Colonic mucosa (tissue), 4 donors: ENCODE measurements around the gene CREBL2. TPM values are rescaled to one million over a fixed set of nuclear protein-coding genes. Genes with fewer than 3 reads are reported as not detected.

ENCODE experiments used
- DNase-seq: peaks from one replicate; pipeline ENCODE4 v3.0.0-alpha.2; 2020
- H3K27ac ChIP-seq: fragments of 200-600 bp; one replicate; pipeline ENCODE4 v1.8.0; 2021
- H3K27me3 ChIP-seq: fragments of 200-600 bp; one replicate; pipeline ENCODE4 v1.8.0; 2021
- H3K36me3 ChIP-seq: fragments of 200-600 bp; one replicate; pipeline ENCODE4 v1.8.0; 2021
- H3K4me1 ChIP-seq: fragments of 200-600 bp; one replicate; pipeline ENCODE4 v1.8.0; 2021; ENCODE audit warnings: mild to moderate bottlenecking
- H3K4me3 ChIP-seq: fragments of 200-600 bp; one replicate; pipeline ENCODE4 v1.8.0; 2021
- H3K9ac ChIP-seq, 2 donors: one replicate each; pipeline ENCODE4 v1.7.0; 2013; ENCODE audit warnings: control low read depth in 2 of 2, low read depth in 2 of 2, low read length in 2 of 2
- H3K9me3 ChIP-seq: fragments of 200-600 bp; one replicate; pipeline ENCODE4 v1.8.0; 2021
- CTCF ChIP-seq: fragments of 200-600 bp; IDR thresholded peaks from one replicate; pipeline ENCODE4 v1.8.0; 2022; ENCODE audit warnings: antibody characterized with exemption, mild to moderate bottlenecking
- intact Hi-C: fragments of 100-400 bp; cut with DNase I; formaldehyde crosslinking; loops from one replicate; pipeline ENCODE4 v1.14.1; 2022
- total RNA-seq, 2 donors: library from RNA; stranded (reverse); fragmentation: NEBNext Ultra II Directional in 1 of 2; extraction: Animal tissue kit (Norgen Biotek cat#: 25700) in 1 of 2; gene quantifications; one replicate each; pipeline ENCODE4 v1.2.1, GENCODE V29; 2021
- donor health status: healthy.
- donor health status: DM: no; HTN: no; CAD: no.
- donor health status: DM: no; HTN: no; CAD: no.

Gene CREBL2
- total RNA-seq, 2 donors from 2014 or later = 18.6 to 28.9 TPM

GRCh38 chr12:12654691-12655460 is 43.2 kb downstream of the CREBL2 start:
- intact Hi-C loops = loop anchor here (5.0 to 10.0 kb wide), 2 partner anchors 150 to 278 kb away; no protein-coding TSS in a partner anchor
- Histone ChIP-seq H3K4me3 (no peak overlapping the region), H3K27me3 (no peaks in the 10 kb centered on the region), H3K9ac (no peak overlapping the region), H3K27ac (no peak overlapping the region), H3K36me3 (no peaks in the 10 kb centered on the region), H3K4me1 (no peaks in the 10 kb centered on the region), H3K9me3 (no peaks in the 10 kb centered on the region)
- no peak for DNase-seq
- no peak for TF ChIP-seq CTCF

- H3K9ac ChIP-seq = no peak overlapping the region
- no peaks in the 10 kb centered on the region for H3K4me1 ChIP-seq
- no peaks in the 10 kb centered on the region for H3K36me3 ChIP-seq
- no peak for TF ChIP-seq CTCF
- H3K4me3 ChIP-seq = no peak overlapping the region
- H3K27ac ChIP-seq = no peak overlapping the region
- no peaks in the 10 kb centered on the region for H3K9me3 ChIP-seq
- no peaks in the 10 kb centered on the region for H3K27me3 ChIP-seq
- DNase-seq = no peak
- intact Hi-C loops = no loop called here
These were observed 48.5 kb downstream of the CREBL2 start for GRCh38 chr12:12660201-12660600.

GRCh38 chr12:12661086-12661856 is 49.6 kb downstream of the CREBL2 start:
- no peak overlapping the region for H3K27ac ChIP-seq
- no peak overlapping the region for H3K9ac ChIP-seq
- no peak for TF ChIP-seq CTCF
- no peaks in the 10 kb centered on the region for H3K4me1 ChIP-seq
- intact Hi-C loops = no loop called here
- H3K36me3 ChIP-seq = no peaks in the 10 kb centered on the region
- no peak overlapping the region for H3K4me3 ChIP-seq
- no peaks in the 10 kb centered on the region for H3K27me3 ChIP-seq
- no peaks in the 10 kb centered on the region for H3K9me3 ChIP-seq
- no peak for DNase-seq

GRCh38 chr12:12663644-12664294 is 52.1 kb downstream of the CREBL2 start:
- intact Hi-C loops = no loop called here
- no peak for TF ChIP-seq CTCF
- H3K9me3 ChIP-seq = no peaks in the 10 kb centered on the region
- H3K27ac ChIP-seq = no peak overlapping the region
- H3K4me1 ChIP-seq = no peaks in the 10 kb centered on the region
- no peak overlapping the region for H3K4me3 ChIP-seq
- H3K9ac ChIP-seq = no peak overlapping the region
- no peaks in the 10 kb centered on the region for H3K27me3 ChIP-seq
- no peaks in the 10 kb centered on the region for H3K36me3 ChIP-seq
- DNase-seq = no peak

- Histone ChIP-seq H3K27ac (no peak overlapping the region), H3K9ac (no peak overlapping the region), H3K9me3 (no peaks in the 10 kb centered on the region), H3K4me1 (no peaks in the 10 kb centered on the region), H3K36me3 (no peaks in the 10 kb centered on the region), H3K4me3 (no peak overlapping the region), H3K27me3 (no peaks in the 10 kb centered on the region)
- intact Hi-C loops = no loop called here
- no peak for DNase-seq
- no peak for TF ChIP-seq CTCF
These were observed 53.5 kb downstream of the CREBL2 start for GRCh38 chr12:12665194-12665593.
